H1 (cell line): Measurements from ENCODE around the gene FOXO6. TPM values are rescaled to one million over a fixed set of nuclear protein-coding genes. Genes with fewer than 3 reads are reported as not detected.

ENCODE experiments used
- CTCF ChIA-PET: fragments of 300-600 bp; sonication (Branson Sonifier 250); formaldehyde crosslinking; loops from one replicate; lab custom pipeline; 2021; ENCODE audit not compliant: partially characterized antibody; lab: Charles Lee
- POLR2A ChIA-PET: fragments of 300-600 bp; sonication (Branson Sonifier 250); formaldehyde crosslinking; loops from one replicate; lab custom pipeline; 2021; ENCODE audit warnings: inconsistent platforms; ENCODE audit not compliant: partially characterized antibody; lab: Charles Lee
- DNase-seq, 2 experiments: peaks; one replicate each; pipeline versions ENCODE4 v3.0.0 to v3.0.0-alpha.2; 2010 to 2022; ENCODE audit warnings: low spot score in 2 of 2, low read depth in 1 of 2, mixed read lengths in 1 of 2
- FAIRE-seq: peaks from 2 replicates; lab custom pipeline; 2011; peaks lifted over from hg19 to GRCh38; lab: Jason Lieb, UNC
- H2AFZ ChIP-seq: 2 replicates; pipeline ENCODE4 v1.8.1; 2012; ENCODE audit warnings: low read length, inconsistent platforms
- H2AK5ac ChIP-seq: 2 replicates; pipeline ENCODE4 v1.6.1; 2013; ENCODE audit warnings: low read depth, low read length
- H2BK120ac ChIP-seq: replicated peaks from 2 replicates; pipeline ENCODE3; 2013; ENCODE audit warnings: low read depth, low read length, inconsistent platforms
- H2BK12ac ChIP-seq: 2 replicates; pipeline ENCODE4 v1.6.1; 2013; ENCODE audit warnings: low read depth, low read length
- H2BK15ac ChIP-seq: 2 replicates; pipeline ENCODE4 v1.6.1; 2013; ENCODE audit warnings: low read length
- H2BK20ac ChIP-seq: 2 replicates; pipeline ENCODE4 v1.6.1; 2013; ENCODE audit warnings: low read length
- H2BK5ac ChIP-seq: 2 replicates; pipeline ENCODE4 v1.6.1; 2013; ENCODE audit warnings: low read depth, low read length
- H3K14ac ChIP-seq: 2 replicates; pipeline ENCODE4 v1.6.1; 2013; ENCODE audit warnings: inconsistent platforms; ENCODE audit not compliant: insufficient read length
- H3K18ac ChIP-seq: 2 replicates; pipeline ENCODE4 v1.6.1; 2013; ENCODE audit warnings: low read length; ENCODE audit errors: extremely low read depth
- H3K23ac ChIP-seq: 2 replicates; pipeline ENCODE4 v1.6.1; 2013; ENCODE audit warnings: inconsistent platforms; ENCODE audit not compliant: insufficient read length
- H3K23me2 ChIP-seq: 2 replicates; pipeline ENCODE4 v1.6.1; 2013; ENCODE audit warnings: low read depth, low read length
- H3K27ac ChIP-seq: 2 replicates; pipeline ENCODE4 v1.6.1; 2011; ENCODE audit warnings: low read depth, low read length, inconsistent platforms
- H3K27me3 ChIP-seq, 4 experiments: replicated peaks in 1 of 4; 1 replicate in 1 of 4; 2 replicates in 3 of 4; pipeline versions ENCODE4 v1.6.1 to v1.8.1; 2011 to 2013; ENCODE audit warnings: low read length in 3 of 4, mild to moderate bottlenecking in 3 of 4, inconsistent platforms in 2 of 4, mixed read lengths in 2 of 4, moderate library complexity in 1 of 4; ENCODE audit not compliant: control insufficient read depth in 3 of 4, insufficient read depth in 3 of 4; ENCODE audit errors: extremely low read depth in 1 of 4
- H3K36me3 ChIP-seq, 4 experiments: 2 replicates each; pipeline versions ENCODE4 v1.6.1 to v1.8.1; 2011 to 2013; ENCODE audit warnings: mild to moderate bottlenecking in 4 of 4, low read length in 3 of 4, moderate library complexity in 2 of 4, control low read depth in 1 of 4, inconsistent platforms in 1 of 4; ENCODE audit not compliant: insufficient read depth in 4 of 4, control insufficient read depth in 2 of 4
- H3K4ac ChIP-seq: replicated peaks from 2 replicates; pipeline ENCODE3; 2013; ENCODE audit warnings: low read length, low read depth, mixed read lengths, inconsistent platforms; ENCODE audit not compliant: insufficient read length
- H3K4me1 ChIP-seq, 4 experiments: replicated peaks in 1 of 4; 1 replicate in 1 of 4; 2 replicates in 3 of 4; pipeline versions ENCODE4 v1.6.1 to v1.8.1; 2011 to 2013; ENCODE audit warnings: low read length in 3 of 4, inconsistent platforms in 2 of 4, mixed read lengths in 1 of 4; ENCODE audit not compliant: insufficient read depth in 4 of 4, control insufficient read depth in 3 of 4
- H3K4me2 ChIP-seq, 2 experiments: 2 replicates each; pipeline versions ENCODE4 v1.6.1 to v1.8.1; 2011 to 2013; ENCODE audit warnings: low read depth in 2 of 2, low read length in 2 of 2, control low read depth in 1 of 2, inconsistent platforms in 1 of 2, mild to moderate bottlenecking in 1 of 2; ENCODE audit not compliant: insufficient read depth in 1 of 2
- H3K4me3 ChIP-seq, 4 experiments: fragments of 200-600, 300-600 bp in 1 of 4; sonication (generic), shearing (Covaris generic), sonication (Bioruptor Twin) in 1 of 4; 2 replicates each; pipeline versions ENCODE4 v1.5.1 to v1.8.1; 2011 to 2016; ENCODE audit warnings: low read length in 4 of 4, low read depth in 3 of 4, control low read depth in 2 of 4, inconsistent platforms in 2 of 4, mild to moderate bottlenecking in 2 of 4, mixed read lengths in 1 of 4, moderate library complexity in 1 of 4; ENCODE audit not compliant: insufficient read depth in 2 of 4; ENCODE audit errors: extremely low read depth in 1 of 4
- H3K56ac ChIP-seq: replicated peaks from 2 replicates; pipeline ENCODE3; 2013; ENCODE audit warnings: low read depth, mild to moderate bottlenecking, mixed read lengths, low read length, inconsistent platforms; ENCODE audit not compliant: insufficient read length
- H3K79me1 ChIP-seq: 2 replicates; pipeline ENCODE4 v1.6.1; 2013; ENCODE audit warnings: low read depth, low read length, control low read depth
- H3K79me2 ChIP-seq, 2 experiments: 2 replicates each; pipeline versions ENCODE4 v1.6.1 to v1.8.1; 2012 to 2013; ENCODE audit warnings: low read length in 2 of 2, mild to moderate bottlenecking in 2 of 2, inconsistent platforms in 1 of 2; ENCODE audit not compliant: insufficient read depth in 2 of 2, control insufficient read depth in 1 of 2
- H3K9ac ChIP-seq, 4 experiments: replicated peaks in 1 of 4; 1 replicate in 1 of 4; 2 replicates in 3 of 4; pipeline versions ENCODE4 v1.6.1 to v1.8.1; 2011 to 2013; ENCODE audit warnings: low read depth in 3 of 4, low read length in 3 of 4, control low read depth in 2 of 4, mild to moderate bottlenecking in 2 of 4, moderate library complexity in 2 of 4, inconsistent platforms in 1 of 4; ENCODE audit errors: extremely low read depth in 1 of 4
- H3K9me3 ChIP-seq, 2 experiments: 2 replicates each; pipeline versions ENCODE4 v1.6.1 to v1.8.1; 2012 to 2013; ENCODE audit warnings: mild to moderate bottlenecking in 2 of 2, moderate library complexity in 2 of 2, control low read depth in 1 of 2, inconsistent platforms in 1 of 2, low read depth in 1 of 2, low read length in 1 of 2, mixed read lengths in 1 of 2; ENCODE audit not compliant: insufficient read depth in 2 of 2
- H4K20me1 ChIP-seq, 2 experiments: replicated peaks in 1 of 2; 2 replicates each; pipeline versions ENCODE3 to v1.8.1; 2011 to 2013; ENCODE audit warnings: inconsistent platforms in 2 of 2, low read length in 2 of 2, mild to moderate bottlenecking in 1 of 2; ENCODE audit not compliant: insufficient read depth in 2 of 2, control insufficient read depth in 1 of 2
- H4K5ac ChIP-seq: 2 replicates; pipeline ENCODE4 v1.6.1; 2013; ENCODE audit warnings: low read length, low read depth, mixed read lengths, inconsistent platforms; ENCODE audit not compliant: insufficient read length
- H4K8ac ChIP-seq: 2 replicates; pipeline ENCODE4 v1.8.0; 2013; ENCODE audit warnings: mild to moderate bottlenecking, moderate library complexity, low read length, inconsistent platforms; ENCODE audit not compliant: insufficient read depth; ENCODE audit errors: extremely low read depth
- H4K91ac ChIP-seq: replicated peaks from 2 replicates; pipeline ENCODE3; 2013; ENCODE audit warnings: low read length, mixed read lengths, inconsistent platforms; ENCODE audit not compliant: insufficient read length
- KDM1A ChIP-seq: fragments of 200-600, 300-600 bp; sonication (generic); IDR thresholded peaks from 2 replicates; pipeline ENCODE4 v1.7.1; 2016; ENCODE audit warnings: mild to moderate bottlenecking, low read length, borderline replicate concordance
- WGBS, 2 experiments: shearing (Covaris generic) in 1 of 2; methylation state at CpG; one replicate each; pipeline versions ENCODE4 v1.1.6 to v1.1.7; 2013 to 2015; ENCODE audit warnings: low lambda C conversion rate in 2 of 2, mixed read lengths in 2 of 2, inconsistent platforms in 1 of 2, low coverage in 1 of 2, missing lambda C conversion rate in 1 of 2; ENCODE audit not compliant: insufficient replicate concordance in 2 of 2, insufficient coverage in 1 of 2, insufficient read length in 1 of 2; ENCODE audit errors: extremely low coverage in 1 of 2, missing lambda C conversion rate in 1 of 2; 5-methylcytosine and 5-hydroxymethylcytosine counted together
- polyA plus RNA-seq, 7 experiments: library from polyadenylated mRNA; depleted of rRNA in 3 of 7; stranded (reverse) in 5 of 7; unstranded in 2 of 7; fragments of >200 nt in 5 of 7; fragments of 200-250 nt in 2 of 7; gene quantifications; 1 replicate in 5 of 7; 2 replicates in 1 of 7; 4 replicates in 1 of 7; pipeline versions ENCODE4 v1.2.1 to v1.2.3, GENCODE V29; 2011 to 2013; ENCODE audit warnings: missing spikeins in 2 of 7, mixed read lengths in 2 of 7
- total RNA-seq: library from RNA; stranded (reverse); fragmentation: NEBNext Ultra II Directional; extraction: Animal tissue kit (Norgen Biotek cat#: 25700); gene quantifications from 2 replicates; pipeline ENCODE4 v1.2.1, GENCODE V29; 2021
- TF ChIP-seq, protein P1 (sequence below): IDR thresholded peaks from 2 replicates; pipeline ENCODE4 v1.6.1; 2011; ENCODE audit warnings: low read depth, mild to moderate bottlenecking, low read length; ENCODE audit not compliant: insufficient read depth

The FOXO6 gene
- total and polyA plus RNA-seq, 2 of the 8 experiments (the other 6 are each of a cell fraction or from before 2014, with no cell fraction given): 0.59 to 3.0 TPM

DNA sequence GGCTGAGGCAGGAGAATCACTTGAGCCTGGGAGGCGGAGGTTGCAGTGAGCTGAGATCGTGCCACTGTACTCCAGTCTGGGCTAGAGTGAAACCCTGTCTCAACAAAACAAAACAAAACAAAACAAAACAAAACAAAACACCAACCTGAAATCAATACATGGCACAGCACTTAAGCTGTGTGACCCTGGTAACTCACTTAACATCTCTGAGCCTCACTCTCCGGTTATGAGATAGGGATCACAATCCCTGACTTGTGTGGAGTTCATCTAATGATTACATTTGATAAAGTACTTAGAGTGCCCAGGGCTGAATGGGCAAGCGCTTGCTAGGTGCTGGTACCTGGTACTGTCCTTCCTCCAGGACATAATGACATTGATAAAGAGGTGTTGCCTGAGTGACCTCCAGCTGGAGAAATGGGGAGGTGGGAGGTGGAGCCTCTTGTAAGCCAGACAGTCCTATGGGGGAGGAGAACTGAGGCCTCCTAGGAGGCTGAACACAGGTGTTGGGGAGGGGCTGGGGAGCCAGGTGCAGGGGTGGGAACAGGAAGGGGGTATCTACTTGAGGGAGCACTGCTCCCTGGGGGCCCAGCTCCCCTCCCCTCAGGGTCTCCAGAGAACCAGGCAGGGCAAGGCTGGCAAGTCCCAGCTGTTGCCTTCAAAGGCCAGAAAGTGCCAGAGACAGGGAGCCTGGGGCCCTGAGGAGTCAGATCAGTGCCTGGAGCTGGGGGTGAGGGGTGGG is 17.9 kb downstream of the FOXO6 start:
- Histone ChIP-seq H2BK20ac (no peak overlapping the region), H4K8ac (no peak overlapping the region), H2AFZ (no peak overlapping the region), H3K23me2 (peaks cover 18% of the 10 kb centered on the region), H2BK5ac (peak overlapping the region; percentile 45; the same call in 1 of the 2 replicates), H2BK15ac (peak overlapping the region; percentile 63; the same call in 1 of the 2 replicates), H3K9ac (no peak overlapping the region; a peak in 2 of 7 replicates), H3K36me3 (no peaks in the 10 kb centered on the region), H3K4me1 (peaks cover 0 to 24% (median 19%) of the 10 kb centered on the region in 4 experiments; a peak in 6 of 7 replicates), H3K4me2 (no peak overlapping the region), H3K27ac (no peak overlapping the region), H2BK12ac (peak overlapping the region; percentile 10; the same call in 1 of the 2 replicates), H3K14ac (no peak overlapping the region), H3K4me3 (no peak overlapping the region), H3K79me1 (no peaks in the 10 kb centered on the region; the same call in 1 of the 2 replicates), H3K27me3 (peaks cover 5 to 26% (median 20%) of the 10 kb centered on the region in 4 experiments; a peak in 6 of 7 replicates), H2AK5ac (no peak overlapping the region), H3K23ac (no peak overlapping the region), H2BK120ac (no peak overlapping the region), H3K56ac (no peak overlapping the region), H3K79me2 (no peaks in the 10 kb centered on the region), H3K18ac (no peak overlapping the region), H3K4ac (peak overlapping the region; percentile 29), H3K9me3 (no peaks in the 10 kb centered on the region), H4K20me1 (peaks cover 0 to 2% of the 10 kb centered on the region in 2 experiments), H4K5ac (no peak overlapping the region), H4K91ac (peak overlapping the region; percentile 46)
- DNase-seq: no peak
- ChIA-PET POLR2A (interaction anchor here (1.3 to 3.7 kb wide), 5 partner anchors 9 to 28 kb away, joined by 3 to 13 read pairs (median 5); no protein-coding TSS in a partner anchor), CTCF (interaction anchor here (0.7 to 4.0 kb wide), 16 partner anchors 8 to 116 kb away, joined by 3 to 17 read pairs (median 5); no protein-coding TSS in a partner anchor)
- TF ChIP-seq, protein P1, sequence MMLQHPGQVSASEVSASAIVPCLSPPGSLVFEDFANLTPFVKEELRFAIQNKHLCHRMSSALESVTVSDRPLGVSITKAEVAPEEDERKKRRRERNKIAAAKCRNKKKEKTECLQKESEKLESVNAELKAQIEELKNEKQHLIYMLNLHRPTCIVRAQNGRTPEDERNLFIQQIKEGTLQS: no peak
- peak; percentile 75 for TF ChIP-seq KDM1A
- FAIRE-seq: no peak
- WGBS, 2 experiments: 66% methylated on average over 4 of the region's 4 CpGs; no CpG with 5 or more reads in 1 of the 2 experiments
